HEK293T (cell line): Measurements from ENCODE around the gene DBNDD2.

Experiments
- CTCF ChIA-PET: fragments of 350-600 bp; formaldehyde crosslinking; extraction: SDS; loops from one replicate; lab custom pipeline; 2021; ENCODE audit warnings: antibody characterized with exemption, inconsistent platforms; lab: Yijun Ruan, JAX
- POLR2A ChIA-PET: fragments of 350-600 bp; formaldehyde crosslinking; extraction: SDS; loops from one replicate; lab custom pipeline; 2020; ENCODE audit warnings: antibody characterized with exemption, inconsistent platforms; lab: Yijun Ruan, JAX
- DNase-seq: peaks from one replicate; pipeline ENCODE4 v3.0.0; 2012; ENCODE audit warnings: mixed read lengths; ENCODE audit errors: extremely low spot score
- ARNT ChIP-seq: fragments of 450-650 bp; IDR thresholded peaks from 2 replicates; pipeline ENCODE4 v1.6.1; 2017; ENCODE audit warnings: mild to moderate bottlenecking
- BHLHE40 ChIP-seq: fragments of 450-650 bp; IDR thresholded peaks from 2 replicates; pipeline ENCODE4 v1.6.1; 2016; ENCODE audit warnings: mild to moderate bottlenecking, moderate library complexity, borderline replicate concordance
- CTBP1 ChIP-seq: fragments of 450-650 bp; IDR thresholded peaks from 2 replicates; pipeline ENCODE4 v1.6.1; 2016; ENCODE audit warnings: borderline replicate concordance
- ELF4 ChIP-seq: fragments of 450-650 bp; IDR thresholded peaks from 2 replicates; pipeline ENCODE4 v1.6.1; 2017; ENCODE audit warnings: antibody characterized with exemption
- FOXA1 ChIP-seq: fragments of 450-650 bp; IDR thresholded peaks from 2 replicates; pipeline ENCODE4 v1.6.1; 2016; ENCODE audit warnings: mild to moderate bottlenecking
- FOXK2 ChIP-seq: fragments of 450-650 bp; IDR thresholded peaks from 2 replicates; pipeline ENCODE4 v1.6.1; 2016; ENCODE audit warnings: mild to moderate bottlenecking
- FOXM1 ChIP-seq: fragments of 450-650 bp; IDR thresholded peaks from 2 replicates; pipeline ENCODE4 v1.6.1; 2017; ENCODE audit warnings: mild to moderate bottlenecking, borderline replicate concordance
- HDGF ChIP-seq: fragments of 450-650 bp; IDR thresholded peaks from 2 replicates; pipeline ENCODE4 v1.6.1; 2017; ENCODE audit warnings: antibody characterized with exemption, borderline replicate concordance
- L3MBTL2 ChIP-seq: fragments of 450-650 bp; conservative IDR thresholded peaks from 2 replicates; pipeline ENCODE4 v1.6.1; 2016; ENCODE audit warnings: mild to moderate bottlenecking
- LEF1 ChIP-seq: fragments of 450-650 bp; IDR thresholded peaks from 2 replicates; pipeline ENCODE4 v1.6.1; 2017; ENCODE audit warnings: mild to moderate bottlenecking, borderline replicate concordance
- NFRKB ChIP-seq: fragments of 450-650 bp; IDR thresholded peaks from 2 replicates; pipeline ENCODE4 v1.6.1; 2016; ENCODE audit warnings: mild to moderate bottlenecking, moderate library complexity
- SP1 ChIP-seq: fragments of 450-650 bp; IDR thresholded peaks from 2 replicates; pipeline ENCODE4 v1.6.1; 2017
- SUZ12 ChIP-seq: fragments of 450-650 bp; IDR thresholded peaks from 2 replicates; pipeline ENCODE4 v1.6.1; 2016; ENCODE audit warnings: mild to moderate bottlenecking
- TARDBP ChIP-seq: fragments of 450-650 bp; IDR thresholded peaks from 2 replicates; pipeline ENCODE4 v1.6.1; 2016
- ZNF384 ChIP-seq: fragments of 450-650 bp; IDR thresholded peaks from 2 replicates; pipeline ENCODE4 v1.6.1; 2016
- TF ChIP-seq, protein P1 (sequence below): fragments of 450-650 bp; IDR thresholded peaks from 2 replicates; pipeline ENCODE4 v1.6.1; 2016

DBNDD2 gene

DNA sequence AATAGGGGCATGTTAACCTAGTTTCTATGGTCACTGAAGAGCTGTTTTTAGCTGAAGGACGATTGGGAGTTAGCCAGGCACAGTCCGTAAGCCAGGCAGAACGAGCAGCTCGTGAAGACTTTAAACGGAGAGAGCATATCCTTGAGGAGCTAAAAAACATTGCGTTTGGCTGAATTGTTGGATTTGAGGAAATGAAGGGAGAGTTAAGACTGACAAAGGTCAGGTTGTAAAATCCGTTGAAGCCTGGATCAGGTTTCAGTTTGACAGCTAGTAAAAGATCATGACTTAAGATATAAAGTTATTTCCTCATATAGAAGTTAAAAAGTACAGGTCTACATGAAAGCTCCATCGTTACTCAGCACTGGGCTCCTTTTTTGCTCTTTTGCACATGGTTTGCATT is 2.8 kb downstream of the DBNDD2 start:
- ChIA-PET POLR2A (no interaction called here), CTCF (interaction anchor here (0.6 to 1.2 kb wide), 2 partner anchors 35 to 37 kb away, joined by 3 read pairs; no protein-coding TSS in a partner anchor)
- no peak for DNase-seq
- TF ChIP-seq BHLHE40 (no peak), TARDBP (no peak), ELF4 (no peak)
- TF ChIP-seq, protein P1, sequence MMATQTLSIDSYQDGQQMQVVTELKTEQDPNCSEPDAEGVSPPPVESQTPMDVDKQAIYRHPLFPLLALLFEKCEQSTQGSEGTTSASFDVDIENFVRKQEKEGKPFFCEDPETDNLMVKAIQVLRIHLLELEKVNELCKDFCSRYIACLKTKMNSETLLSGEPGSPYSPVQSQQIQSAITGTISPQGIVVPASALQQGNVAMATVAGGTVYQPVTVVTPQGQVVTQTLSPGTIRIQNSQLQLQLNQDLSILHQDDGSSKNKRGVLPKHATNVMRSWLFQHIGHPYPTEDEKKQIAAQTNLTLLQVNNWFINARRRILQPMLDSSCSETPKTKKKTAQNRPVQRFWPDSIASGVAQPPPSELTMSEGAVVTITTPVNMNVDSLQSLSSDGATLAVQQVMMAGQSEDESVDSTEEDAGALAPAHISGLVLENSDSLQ: no peak

DNA sequence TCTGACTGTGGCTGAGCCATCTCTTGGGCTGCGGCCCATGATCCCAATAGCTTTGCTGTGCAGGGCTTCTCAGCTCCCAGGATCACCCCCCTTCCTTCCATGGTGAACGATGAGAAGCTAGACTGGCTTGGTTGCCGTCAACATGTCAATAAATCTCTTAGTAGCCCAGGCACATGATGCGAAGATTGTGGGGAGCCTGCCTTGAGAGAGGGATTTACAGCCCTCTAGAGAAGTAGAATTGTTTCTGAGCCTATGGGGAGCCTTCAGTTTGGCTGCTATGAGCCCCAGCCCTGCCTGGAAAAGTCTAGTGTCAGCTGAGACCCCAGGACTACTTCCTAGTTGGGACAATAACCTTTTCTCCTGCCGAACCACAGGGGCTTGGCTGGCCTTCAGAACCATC is 4.6 kb downstream of the DBNDD2 start:
- CTCF ChIA-PET: no interaction called here
- DNase-seq: no peak
- no peak for TF ChIP-seq ARNT
- no peak for TF ChIP-seq NFRKB
- POLR2A ChIA-PET: no interaction called here

DNA sequence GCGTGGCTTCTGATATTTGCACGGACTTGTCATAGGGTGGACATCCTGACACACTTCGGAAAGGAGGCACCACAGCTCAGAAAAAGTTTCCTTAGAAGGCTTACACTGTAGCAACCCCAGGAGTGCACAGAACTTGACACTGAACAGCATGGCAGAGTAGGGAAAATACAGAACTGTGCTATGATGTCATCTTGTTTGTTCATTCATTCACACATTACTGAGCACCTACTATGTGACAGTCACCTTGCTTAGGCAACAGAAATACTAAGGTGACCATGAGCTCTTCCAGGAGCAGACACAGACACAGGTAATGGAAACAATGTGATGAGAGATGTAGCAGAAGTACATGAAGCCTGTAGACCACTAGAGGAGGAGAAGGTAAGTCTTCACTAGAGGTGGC is 5.4 kb downstream of the DBNDD2 start:
- TF ChIP-seq FOXA1: no peak
- no peak for TF ChIP-seq LEF1
- no peak for TF ChIP-seq ARNT
- TF ChIP-seq HDGF: no peak
- TF ChIP-seq ZNF384: no peak
- CTCF ChIA-PET: no interaction called here
- POLR2A ChIA-PET: no interaction called here
- DNase-seq: no peak

DNA sequence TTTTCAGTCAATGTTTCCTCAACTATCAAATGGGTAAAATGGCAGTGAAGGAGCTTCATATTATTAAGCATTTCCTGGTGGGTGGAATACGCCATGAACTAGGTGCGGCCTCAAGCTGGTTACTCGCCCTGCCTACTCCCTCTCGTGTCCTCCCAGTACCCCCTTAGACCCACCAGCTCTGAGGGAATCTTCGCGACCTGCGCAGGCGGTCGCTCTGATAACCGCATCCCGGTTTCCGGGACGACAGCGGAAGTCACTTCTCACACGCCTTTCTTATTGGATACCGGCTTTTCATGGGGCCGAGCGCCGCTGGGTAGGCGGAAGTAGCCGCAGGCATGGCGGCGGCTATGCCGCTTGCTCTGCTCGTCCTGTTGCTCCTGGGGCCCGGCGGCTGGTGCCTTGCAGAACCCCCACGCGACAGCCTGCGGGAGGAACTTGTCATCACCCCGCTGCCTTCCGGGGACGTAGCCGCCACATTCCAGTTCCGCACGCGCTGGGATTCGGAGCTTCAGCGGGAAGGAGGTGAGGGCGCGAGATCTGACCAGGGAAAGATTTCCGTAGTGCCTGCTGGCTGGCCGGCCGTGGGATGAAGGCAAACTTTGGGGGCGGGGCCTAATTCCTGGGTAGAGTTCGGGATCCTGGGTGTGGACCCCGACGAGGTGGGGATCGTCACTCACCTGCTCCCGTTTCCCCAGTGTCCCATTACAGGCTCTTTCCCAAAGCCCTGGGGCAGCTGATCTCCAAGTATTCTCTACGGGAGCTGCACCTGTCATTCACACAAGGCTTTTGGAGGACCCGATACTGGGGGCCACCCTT is 7.9 kb downstream of the DBNDD2 start, which contains the start of gene PIGT:
Gene PIGT (plus strand): TSS at position 320 of the 816 bp plus-strand sequence. CDS start 16 bp downstream, at position 336.
- peak; percentile 88 for DNase-seq
- TF ChIP-seq FOXA1 (no peak), ELF4 (peak; percentile 88), CTBP1 (no peak), NFRKB (peak; percentile 25; the same call in 1 of the 2 replicates), L3MBTL2 (peak; percentile 91)
- CTCF ChIA-PET: interaction anchor here (0.5 to 1.1 kb wide), 2 partner anchors 21 to 93 kb away, joined by 3 to 5 read pairs; no protein-coding TSS in a partner anchor
- POLR2A ChIA-PET: interaction anchor here (0.9 to 2.9 kb wide), 13 partner anchors 9 to 89 kb away, joined by 3 to 43 read pairs (median 5); partner anchors contain the start of gene SYS1

DNA sequence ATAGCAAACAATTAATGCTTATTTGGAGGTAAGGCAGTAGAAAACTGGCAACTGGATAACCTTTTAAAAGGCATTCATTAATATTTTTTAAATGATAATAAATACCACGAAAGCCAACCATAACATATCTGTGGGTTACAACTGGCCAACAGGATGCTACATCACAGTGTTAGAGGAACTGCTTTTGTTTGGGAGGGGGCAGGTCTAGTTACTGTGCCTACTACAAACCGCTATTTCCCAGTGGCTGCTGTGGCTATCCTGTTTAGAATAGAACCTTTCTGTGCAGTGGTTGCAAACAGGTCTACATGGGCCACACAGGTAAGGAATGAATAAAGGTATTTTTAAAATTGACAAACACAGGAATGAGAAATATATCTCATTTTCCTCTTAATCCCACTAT is 8.8 kb downstream of the DBNDD2 start:
- DNase-seq: no peak
- CTCF ChIA-PET: interaction anchor here (0.5 kb wide), 1 partner anchor 94 kb away, joined by 3 read pairs; no protein-coding TSS in a partner anchor
- POLR2A ChIA-PET: interaction anchor here (1.2 to 2.9 kb wide), 4 partner anchors 10 to 90 kb away, joined by 3 to 43 read pairs (median 14); partner anchors contain the start of gene SYS1
- TF ChIP-seq, protein P1: no peak
- TF ChIP-seq LEF1 (no peak), ARNT (no peak), FOXM1 (no peak), L3MBTL2 (no peak), SP1 (no peak), ELF4 (no peak), BHLHE40 (no peak), HDGF (no peak), TARDBP (no peak), NFRKB (no peak), SUZ12 (no peak), ZNF384 (no peak)

DNA sequence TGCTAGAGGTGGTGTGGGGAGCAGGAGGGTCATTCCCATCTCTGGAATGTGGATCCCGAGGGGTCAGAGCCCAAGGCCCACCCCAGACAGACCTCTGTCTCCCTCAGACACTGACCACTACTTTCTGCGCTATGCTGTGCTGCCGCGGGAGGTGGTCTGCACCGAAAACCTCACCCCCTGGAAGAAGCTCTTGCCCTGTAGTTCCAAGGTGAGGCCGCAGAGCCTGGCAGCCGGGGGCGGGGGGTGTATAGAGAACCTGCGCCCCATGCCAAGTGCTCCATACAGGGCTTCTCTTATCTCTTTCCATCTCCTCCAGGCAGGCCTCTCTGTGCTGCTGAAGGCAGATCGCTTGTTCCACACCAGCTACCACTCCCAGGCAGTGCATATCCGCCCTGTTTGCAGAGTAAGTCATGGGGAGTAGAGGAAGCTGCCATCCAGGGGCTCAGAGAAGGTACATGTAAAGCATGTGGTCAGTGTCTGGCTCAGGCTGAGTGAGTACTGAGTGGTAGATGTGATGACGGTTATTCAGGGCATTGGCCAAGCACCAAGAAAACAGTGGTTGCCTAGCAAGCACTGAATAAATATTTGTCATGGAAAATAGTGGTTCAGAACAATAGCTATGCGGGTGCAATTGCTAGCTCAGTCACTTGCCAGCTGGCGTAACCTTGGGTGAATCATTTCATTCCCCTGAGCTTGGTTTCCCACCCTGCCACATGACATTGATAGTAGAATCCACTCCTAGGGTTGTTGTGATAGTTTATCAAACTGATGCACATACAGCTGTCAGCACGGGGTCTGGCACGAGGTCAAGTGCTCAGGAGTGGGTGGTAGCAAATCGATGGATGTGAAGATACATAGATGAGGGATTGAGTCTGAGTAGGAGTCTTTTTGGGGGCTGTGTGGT is 11.4 kb downstream of the DBNDD2 start:
- no peak for TF ChIP-seq BHLHE40
- TF ChIP-seq TARDBP: no peak
- TF ChIP-seq ZNF384: no peak
- no peak for TF ChIP-seq CTBP1
- TF ChIP-seq FOXA1: no peak
- TF ChIP-seq LEF1: no peak
- TF ChIP-seq HDGF: no peak
- TF ChIP-seq, protein P1: no peak
- no peak for TF ChIP-seq L3MBTL2
- no peak for TF ChIP-seq SUZ12
- TF ChIP-seq ELF4: no peak
- no peak for TF ChIP-seq FOXK2
- no peak for TF ChIP-seq NFRKB
- TF ChIP-seq ARNT: no peak
- no peak for TF ChIP-seq SP1
- TF ChIP-seq FOXM1: no peak
- POLR2A ChIA-PET: no interaction called here
- CTCF ChIA-PET: no interaction called here
- DNase-seq: no peak
